Measurements from ENCODE around the gene FSD1.

FSD1 gene

DNA sequence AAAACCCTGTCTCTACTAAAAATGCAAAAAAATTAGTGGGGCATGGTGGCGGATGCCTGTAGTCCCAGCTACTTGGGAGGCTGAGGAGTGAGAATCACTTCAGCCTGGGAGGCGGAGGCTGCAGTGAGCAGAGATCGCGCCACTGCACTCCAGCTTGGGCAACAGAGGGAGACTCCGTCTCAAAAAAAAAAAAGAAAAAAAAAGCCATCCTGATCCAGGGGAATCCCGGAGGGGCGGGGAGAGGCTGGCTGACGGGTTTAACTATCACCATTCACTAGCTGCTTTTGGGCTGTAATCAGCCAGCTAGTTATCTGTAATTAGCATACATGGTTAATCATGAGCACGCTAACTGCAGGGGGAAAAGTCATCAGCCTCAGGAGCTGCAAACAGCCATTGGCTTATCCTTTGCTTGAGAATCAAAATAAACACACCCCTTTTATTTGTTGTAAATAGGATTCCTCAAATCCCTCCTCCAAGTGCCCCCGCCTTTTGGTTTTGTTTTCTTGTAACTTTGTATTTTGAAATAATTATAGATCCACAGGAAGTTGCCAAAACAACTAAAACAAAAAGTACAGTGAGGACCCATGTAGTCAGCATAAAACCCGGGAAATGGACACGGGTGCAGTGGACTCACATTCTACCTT is 9.6 kb downstream of the FSD1 start:
- no peak for DNase-seq (ENCODE audit: low read depth in 1 of 2, low spot score in 1 of 2)

DNA sequence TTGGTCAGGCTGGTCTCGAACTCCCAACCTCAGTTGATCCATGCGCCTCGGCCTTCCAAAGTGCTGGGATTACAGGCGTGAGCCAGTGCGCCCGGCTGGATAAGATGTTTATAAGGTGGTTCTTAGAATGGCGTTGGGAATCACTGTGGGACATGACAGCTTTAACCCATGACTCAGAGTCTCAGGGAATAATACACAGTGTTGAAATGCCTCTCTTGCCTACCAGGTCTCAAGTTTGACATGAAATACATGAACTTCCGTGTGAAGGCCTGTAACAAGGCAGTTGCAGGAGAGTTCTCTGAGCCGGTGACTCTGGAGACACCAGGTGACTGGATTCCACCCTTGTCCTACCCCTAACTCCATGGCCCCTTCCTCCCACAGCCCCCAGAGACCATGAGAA is 12.6 kb downstream of the FSD1 start:
- DNase-seq (ENCODE audit: low read depth in 1 of 2, low spot score in 1 of 2) = no peak

- no peak for DNase-seq (ENCODE audit: low read depth in 1 of 2, low spot score in 1 of 2)
These were observed 14.1 kb downstream of the FSD1 start for GRCh38 chr19:4318460-4318859.

- DNase-seq (ENCODE audit: low read depth in 1 of 2, low spot score in 1 of 2) = no peak
These were observed 14.8 kb downstream of the FSD1 start for GRCh38 chr19:4319067-4319718.

DNA sequence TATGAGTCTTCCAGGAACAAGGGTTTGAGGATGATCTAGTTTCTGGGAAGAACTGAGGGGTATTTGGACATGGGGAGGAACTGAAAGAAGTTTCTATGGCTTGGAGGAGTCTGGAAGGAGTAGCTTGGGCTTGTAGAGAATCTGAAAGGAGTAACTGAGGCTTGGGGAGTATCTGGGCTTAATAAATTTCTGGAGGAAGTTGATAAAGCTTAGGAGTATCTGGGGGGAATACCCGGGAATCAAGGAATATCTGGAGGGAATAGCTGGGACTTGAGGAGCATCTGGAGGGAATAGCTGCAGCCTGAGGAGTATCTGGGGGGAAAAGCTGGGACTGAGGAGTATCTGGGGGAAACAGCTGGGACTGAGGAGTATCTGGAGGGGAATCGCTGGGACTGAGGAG is 16.0 kb downstream of the FSD1 start:
- no peak for DNase-seq (ENCODE audit: low read depth in 1 of 2, low spot score in 1 of 2)

DNA sequence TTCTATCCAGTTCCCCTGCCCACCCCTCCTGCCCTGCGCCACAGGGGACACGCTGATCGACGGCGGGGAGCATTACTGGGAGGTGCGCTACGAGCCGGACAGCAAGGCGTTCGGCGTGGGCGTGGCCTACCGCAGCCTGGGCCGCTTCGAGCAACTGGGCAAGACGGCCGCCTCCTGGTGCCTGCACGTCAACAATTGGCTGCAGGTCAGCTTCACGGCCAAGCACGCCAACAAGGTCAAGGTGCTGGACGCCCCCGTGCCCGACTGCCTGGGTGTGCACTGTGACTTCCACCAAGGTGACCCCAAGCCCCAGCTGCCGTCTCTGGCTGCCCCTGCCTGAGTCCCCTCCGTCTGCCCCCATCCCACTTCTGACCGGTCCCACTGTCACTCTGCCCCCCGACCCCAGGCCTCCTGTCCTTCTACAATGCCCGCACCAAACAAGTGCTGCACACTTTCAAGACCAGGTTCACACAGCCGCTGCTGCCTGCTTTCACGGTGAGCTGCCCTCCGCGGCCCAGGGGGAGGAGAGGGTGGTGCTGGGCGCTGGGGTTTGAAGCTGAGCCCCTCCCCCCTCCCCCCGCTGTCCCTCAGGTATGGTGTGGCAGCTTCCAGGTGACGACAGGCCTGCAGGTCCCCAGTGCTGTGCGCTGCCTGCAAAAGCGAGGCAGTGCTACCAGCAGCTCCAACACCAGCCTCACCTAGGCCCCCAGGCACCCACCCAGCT is 18.7 kb downstream of the FSD1 start:
- no peak for DNase-seq (ENCODE audit: low read depth in 1 of 2, low spot score in 1 of 2)

DNA sequence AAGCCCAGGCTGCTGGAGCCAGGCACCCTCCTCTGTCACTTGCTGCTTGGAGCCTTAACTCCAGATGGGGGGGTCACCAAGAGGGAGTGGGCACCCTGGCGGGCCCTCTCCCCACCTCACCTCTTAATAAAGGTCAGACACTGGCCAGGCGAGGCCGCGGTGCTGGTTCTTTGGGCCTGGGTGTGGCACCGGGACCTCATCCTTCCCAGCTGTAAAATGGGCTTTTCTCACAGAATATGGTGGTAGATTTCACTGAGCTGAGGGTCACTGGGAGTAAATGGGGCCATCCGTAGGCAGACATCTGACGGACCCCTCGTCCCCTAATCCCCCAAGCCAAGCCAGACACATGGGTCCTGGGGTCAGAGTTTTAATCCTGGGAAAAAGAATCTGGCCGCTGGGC is 19.3 kb downstream of the FSD1 start:
- no peak for DNase-seq (ENCODE audit: low read depth in 1 of 2, low spot score in 1 of 2)

DNA sequence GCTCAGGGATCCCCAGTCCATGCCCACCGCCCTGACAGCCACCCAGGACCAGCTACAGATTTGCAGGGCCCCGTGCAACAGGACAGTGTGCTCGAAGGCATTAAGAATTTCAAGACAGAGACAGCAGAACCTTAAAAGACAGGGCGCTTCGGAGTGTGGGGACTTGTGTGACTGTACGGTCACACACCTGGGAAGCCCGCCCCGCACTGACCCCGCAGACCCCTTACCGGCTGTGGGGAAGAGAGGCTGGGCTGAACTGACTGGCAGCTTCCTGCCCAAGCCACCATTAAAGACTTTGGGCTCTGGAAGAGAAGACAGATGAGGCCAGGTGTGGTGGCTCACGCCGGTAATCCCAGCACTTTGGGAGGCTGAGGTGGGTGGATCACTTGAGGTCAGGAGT is 19.8 kb downstream of the FSD1 start:
- DNase-seq (ENCODE audit: low read depth in 1 of 2, low spot score in 1 of 2) = no peak

DNA sequence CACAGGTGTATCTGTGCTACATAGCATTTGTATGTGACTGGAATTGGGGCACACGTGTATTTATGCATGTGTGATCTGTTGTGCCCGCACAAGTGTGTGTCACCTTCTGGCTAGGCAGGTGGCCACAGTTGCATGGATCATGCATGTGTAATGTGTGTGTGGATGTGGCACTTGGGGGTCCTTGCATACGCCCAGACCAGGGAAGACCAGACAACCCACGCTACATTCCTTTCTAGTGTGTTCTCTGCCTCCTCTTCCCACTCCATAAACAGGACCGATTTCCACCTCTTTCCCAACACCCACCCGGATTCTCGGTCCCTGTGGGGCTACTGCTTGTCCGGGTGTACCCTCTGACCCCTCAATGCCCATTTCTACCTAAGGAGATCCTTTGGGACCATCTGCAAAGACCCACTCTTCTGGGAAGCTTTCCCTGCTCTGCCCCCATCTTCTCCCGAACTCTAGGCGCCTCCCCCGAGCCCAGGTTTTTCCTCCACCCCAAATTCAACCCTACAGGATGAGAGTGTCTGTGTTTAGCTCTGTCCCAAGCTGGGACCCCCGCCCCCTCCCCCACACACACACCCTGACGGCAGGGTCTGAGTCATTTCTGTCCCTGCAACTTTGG is 21.9 kb downstream of the FSD1 start:
- no peak for DNase-seq (ENCODE audit: low read depth in 1 of 2, low spot score in 1 of 2)

- no peak for DNase-seq (ENCODE audit: low read depth in 1 of 2, low spot score in 1 of 2)
These were observed 22.4 kb downstream of the FSD1 start for GRCh38 chr19:4326837-4327251.

DNA sequence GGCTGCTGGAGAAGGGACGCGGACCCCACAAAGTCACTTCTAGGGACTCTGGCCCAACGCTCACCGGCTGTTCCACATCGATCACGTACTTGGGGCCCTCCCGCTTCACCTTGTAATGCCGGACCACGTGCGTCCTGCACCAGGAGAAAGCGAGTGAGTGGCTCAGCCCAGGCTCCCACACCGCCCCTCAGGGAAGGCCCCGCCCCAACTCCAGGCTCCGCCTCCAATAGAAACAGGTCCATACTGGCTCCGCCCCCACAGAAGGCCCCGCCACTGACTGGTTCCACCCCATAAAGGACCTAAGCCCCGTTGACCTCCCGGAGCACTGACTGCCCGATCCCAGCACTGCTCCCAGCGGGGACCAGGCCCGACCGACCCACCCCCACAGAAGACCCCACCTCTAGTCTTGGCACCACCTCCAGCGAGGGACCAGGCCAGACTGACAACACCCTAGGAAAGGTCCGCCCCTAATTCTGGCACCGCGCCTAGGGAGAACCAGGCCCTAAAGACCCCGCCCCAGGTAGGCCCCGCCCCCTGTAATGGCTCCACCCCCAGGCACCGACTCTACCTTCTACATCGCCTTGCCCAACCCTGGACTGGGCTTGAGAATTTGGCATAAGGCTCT is 23.0 kb downstream of the FSD1 start:
- DNase-seq (ENCODE audit: low read depth in 1 of 2, low spot score in 1 of 2) = peak; percentile 9 to 67

DNA sequence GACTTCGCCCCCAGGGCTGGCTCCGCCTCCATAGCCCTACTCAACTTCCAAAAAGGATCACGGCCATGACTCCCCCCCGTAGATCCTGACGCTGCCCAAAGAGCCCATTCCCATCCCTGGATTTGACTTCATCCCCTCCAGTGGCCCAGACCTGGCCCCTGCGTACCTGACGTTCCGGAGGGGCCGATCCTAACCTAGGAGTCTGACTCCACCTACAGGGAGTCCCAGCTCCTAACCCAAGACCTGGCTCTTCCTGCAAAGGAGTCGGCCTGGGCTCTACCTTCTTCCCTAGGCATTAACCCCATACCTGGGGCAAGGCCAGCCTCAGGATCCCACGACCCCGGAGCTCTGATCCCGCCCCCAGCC is 23.5 kb downstream of the FSD1 start:
- DNase-seq (ENCODE audit: low read depth in 1 of 2, low spot score in 1 of 2) = no peak

DNA sequence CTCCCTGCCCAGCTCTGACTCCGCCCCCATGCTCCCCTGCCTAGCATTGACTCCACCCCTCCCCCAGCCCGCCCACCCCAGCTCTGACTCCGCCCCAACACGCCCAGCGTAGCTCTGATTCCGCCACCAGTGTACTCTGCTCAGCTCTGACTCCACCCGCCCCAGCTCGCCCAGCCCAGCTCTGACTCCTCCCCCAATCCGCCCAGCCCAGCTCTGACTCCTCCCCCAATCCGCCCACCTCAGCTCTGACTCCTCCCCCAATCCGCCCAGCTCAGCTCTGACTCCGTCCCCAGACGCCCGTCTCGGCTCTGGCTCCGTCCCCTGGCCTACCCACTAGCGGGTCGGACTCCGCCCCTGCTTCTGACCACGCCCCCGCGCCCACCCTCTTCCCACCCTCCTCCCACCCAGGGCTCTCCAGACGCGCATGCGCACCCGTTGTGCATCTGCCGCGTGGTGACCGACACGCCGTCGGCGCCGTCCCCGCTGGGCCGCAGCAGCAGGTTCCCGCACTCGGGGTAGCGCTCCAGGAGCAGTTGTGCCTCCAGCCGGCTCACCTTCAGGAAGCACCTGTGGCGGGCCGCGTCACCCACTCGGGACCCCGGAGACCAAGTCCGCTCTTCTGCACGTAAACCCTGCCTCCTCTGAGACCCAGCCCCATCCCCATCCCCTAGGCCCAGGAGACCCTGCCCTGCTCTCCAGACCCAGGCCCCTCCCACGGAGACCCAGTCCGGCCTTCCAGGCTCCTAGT is 24.0 kb downstream of the FSD1 start:
- DNase-seq (ENCODE audit: low read depth in 1 of 2, low spot score in 1 of 2) = peak; percentile 84 to 98

DNA sequence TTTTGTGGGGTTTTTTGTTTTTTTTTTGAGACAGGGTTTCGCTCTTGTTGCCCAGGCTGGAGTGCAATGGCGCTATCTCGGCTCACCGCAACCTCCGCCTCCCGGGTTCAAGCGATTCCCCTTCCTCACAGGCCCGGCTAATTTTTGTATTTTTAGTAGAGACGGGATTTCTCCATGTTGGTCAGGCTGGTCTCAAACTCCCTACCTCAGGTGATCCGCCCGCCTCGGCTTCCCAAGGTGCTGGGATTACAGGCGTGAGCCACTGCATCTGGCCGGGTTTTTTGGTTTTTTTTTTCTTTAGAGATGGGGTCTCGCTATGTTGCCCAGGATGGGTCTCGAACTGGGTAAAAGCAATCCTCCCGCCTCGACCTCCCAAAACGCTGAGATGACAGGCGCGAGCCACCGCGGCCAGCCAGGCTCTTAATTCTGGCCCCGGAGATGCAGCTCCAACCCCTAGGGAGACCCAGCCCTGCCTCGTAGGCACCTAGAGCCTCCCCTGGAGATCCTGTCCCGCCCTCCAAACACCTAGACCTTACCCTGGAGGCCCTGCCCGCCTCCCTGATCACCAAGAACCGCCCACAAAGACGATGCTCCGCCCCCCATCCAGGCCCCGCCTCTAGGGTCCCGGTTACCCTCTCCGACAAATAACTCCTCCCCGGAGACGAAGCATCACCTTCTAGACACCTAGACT is 24.7 kb downstream of the FSD1 start:
- peak in 1 of 2 donors; percentile 45 for DNase-seq (ENCODE audit: low read depth in 1 of 2, low spot score in 1 of 2)

GRCh38 chr19:4329858-4330257 is 25.5 kb downstream of the FSD1 start:
- DNase-seq (ENCODE audit: low read depth in 1 of 2, low spot score in 1 of 2) = no peak

DNA sequence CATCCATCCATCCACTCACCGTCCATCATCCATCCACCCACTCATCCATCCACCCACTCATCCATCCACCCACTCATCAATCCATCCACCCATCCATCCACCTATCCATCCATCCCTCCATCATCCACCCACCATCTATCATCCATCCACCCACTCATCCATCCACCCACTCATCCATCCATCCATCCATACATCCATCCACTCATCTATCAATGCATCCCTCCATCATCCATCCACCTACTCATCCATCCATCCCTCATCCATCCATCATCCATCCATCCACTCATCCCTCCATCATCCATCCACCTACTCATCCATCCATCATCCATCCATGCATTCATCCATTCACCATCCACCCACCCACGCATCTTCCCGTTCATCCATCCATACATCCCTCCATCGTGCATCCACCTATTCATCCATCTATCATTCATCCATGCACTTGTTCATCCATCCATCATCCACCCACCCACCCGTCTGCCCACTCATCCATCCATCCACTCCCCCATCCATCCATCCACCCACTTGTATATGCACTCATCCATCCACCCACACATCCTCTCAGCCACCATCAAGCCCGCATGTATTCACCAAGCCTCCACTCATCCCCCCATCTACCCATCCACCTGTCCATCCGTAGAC is 30.7 kb downstream of the FSD1 start:
- no peak for DNase-seq (ENCODE audit: low read depth in 1 of 2, low spot score in 1 of 2)

DNA sequence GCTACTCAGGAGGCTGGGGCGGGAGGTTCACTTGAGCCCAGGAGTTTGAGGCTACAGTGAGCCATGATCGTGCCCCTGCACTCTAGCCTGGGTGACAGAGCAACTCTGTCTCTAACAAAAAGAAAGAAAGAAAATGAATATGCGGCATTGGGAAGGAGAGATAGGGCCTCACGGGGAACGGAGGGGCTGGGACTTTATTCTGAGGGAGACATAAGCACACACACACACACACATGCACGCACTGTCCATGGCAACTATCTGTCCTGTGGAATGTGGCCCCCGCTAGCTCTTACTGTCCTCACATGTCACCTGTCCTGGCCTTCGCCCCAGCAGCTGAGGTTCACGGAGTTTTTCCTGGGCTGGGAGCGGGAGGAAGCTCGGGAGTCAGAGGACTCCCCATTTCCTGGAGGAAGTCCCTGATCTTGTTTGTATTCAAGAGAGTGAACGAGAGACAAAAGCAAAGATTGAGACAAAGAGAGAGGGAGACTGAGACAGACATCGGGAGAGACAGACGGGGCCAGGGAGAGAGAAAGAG is 33.6 kb downstream of the FSD1 start:
- DNase-seq (ENCODE audit: low read depth in 1 of 2, low spot score in 1 of 2) = no peak

GRCh38 chr19:4338441-4339355 is 34.3 kb downstream of the FSD1 start, which contains the start of gene STAP2:
STAP2 (minus strand) TSS chr19:4338827; CDS start chr19:4338753, 74 bp downstream.
- peak in 1 of 2 donors; percentile 30 for DNase-seq (ENCODE audit: low read depth in 1 of 2, low spot score in 1 of 2)

DNA sequence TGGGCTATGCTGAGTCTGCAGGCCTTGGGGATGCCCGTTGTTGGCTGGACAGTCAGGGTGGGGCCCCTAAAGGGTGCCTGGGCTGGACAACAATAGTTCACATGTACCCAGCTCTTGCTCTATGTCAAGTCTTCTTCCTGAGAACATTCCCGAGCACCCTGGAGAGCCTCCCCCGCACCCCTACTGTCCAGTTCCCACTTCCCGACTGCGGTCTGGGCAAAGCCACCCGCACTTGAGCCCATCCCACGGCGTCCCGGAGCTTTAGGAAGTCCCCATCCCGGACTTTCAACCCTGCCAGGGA is 37.9 kb downstream of the FSD1 start:
- DNase-seq (ENCODE audit: low read depth in 1 of 2, low spot score in 1 of 2) = no peak
